T-helper 1 cell treated with Interleukin-12 subunit alpha and Interleukin-12 subunit beta and Interleukin-4 antibody, amounts not matched to agents 30 ng/mL and 1 ng/mL, for 36 hours (primary cell): Measurements from ENCODE around the gene ING5. TPM values are rescaled to one million over a fixed set of nuclear protein-coding genes. Genes with fewer than 3 reads are reported as not detected.
"Not testable (repeated sequence)": the region's sequence is repeated elsewhere in the genome, so short reads cannot be mapped to it uniquely, and the experiment has no call there.

Experiments
- intact Hi-C: fragments of 100-400 bp; cut with micrococcal nuclease; formaldehyde crosslinking; loops from one replicate; pipeline ENCODE4 v1.15.1; 2024
- total RNA-seq: library from RNA; stranded (reverse); gene quantifications from 2 replicates; pipeline ENCODE4 v1.2.3, GENCODE V29; 2022

Gene ING5
- total RNA-seq, result 25.3 and 29.2 TPM in 2 replicates

DNA sequence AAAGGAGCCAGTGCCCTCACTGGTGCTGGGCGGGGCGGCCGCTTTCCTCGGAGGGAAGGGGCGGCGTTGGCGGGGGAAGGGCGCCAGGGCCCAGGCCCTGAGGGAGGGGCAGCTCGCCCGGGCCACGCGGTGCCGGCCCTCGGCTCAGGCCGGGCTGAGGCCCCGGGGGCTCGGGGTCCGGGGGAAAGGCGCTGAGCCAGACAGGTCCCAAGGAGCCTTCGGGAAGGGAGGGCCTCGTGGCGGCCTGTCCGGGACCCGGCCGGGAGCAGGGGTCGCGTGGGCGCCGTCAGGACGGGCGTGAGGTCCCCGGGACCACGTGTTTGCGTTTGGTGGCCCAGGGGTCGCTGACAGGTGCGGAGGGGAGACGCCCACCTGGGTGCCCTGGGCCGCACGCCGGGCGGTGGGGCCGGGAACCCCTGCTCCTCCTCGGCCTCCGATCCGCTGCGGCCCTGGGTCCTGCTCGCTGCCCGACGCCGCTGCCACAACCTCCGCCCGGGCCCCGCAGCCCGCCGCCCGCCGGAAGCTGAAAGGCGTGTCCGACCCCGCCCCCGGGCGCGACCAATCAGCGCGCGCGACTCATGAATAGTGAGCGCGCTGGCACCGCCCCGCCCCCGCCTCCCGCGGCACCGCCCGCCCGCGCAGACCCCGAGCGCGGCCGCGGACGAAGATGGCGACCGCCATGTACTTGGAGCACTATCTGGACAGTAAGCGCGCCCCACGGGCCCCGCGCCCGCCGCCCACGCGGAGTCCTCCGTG, at the start of gene ING5:
Gene ING5 (plus strand): TSS at position 641 of the 756 bp plus-strand sequence. CDS start 27 bp downstream, at position 668.
- intact Hi-C loops, result loop anchor here (1.0 to 5.0 kb wide), 13 partner anchors 15 to 1264 kb away; partner anchors contain the start of genes ATG4B, D2HGDH, DTYMK and DUSP28

DNA sequence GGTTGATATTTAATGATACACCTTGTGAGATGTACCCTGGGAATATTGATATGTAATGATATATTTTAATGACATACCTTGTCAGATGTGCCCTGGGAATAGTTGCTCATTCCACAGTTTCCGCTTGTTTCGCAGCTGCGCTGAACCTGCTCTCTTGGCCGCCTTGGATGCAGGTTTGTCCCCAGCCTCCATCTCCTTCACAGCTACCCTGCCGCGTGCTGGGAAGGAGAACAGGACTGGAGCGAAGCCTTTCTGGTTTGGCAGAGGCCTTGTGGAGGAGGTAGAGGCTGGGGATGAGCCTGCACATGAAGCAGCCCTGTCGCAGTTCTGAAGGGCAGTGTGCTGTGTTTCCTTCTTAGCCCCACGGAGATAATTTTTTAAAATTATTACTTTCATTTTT, 49.7 kb upstream of the ING5 start:
- intact Hi-C loops, result no loop called here

DNA sequence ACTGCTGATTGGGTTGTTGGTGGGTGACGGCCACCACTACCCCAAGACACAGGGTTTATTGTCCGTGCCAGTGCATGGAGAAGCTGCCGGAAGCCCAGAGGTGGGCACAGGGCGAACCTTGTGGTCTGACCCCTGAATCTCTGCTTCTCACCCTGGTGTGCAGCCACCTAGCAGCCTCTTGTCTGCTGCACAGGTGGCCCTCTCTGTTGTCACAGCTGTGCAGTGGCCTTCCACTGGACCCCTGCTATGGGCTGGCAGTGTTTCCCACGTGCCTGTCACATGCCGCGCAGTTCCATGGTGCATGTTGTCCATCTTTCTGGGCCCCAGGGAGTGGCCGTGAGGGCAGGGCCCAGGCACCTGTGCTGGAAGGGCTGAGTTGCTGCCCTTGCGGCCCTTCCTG, 49.1 kb upstream of the ING5 start:
- intact Hi-C loops, result no loop called here

DNA sequence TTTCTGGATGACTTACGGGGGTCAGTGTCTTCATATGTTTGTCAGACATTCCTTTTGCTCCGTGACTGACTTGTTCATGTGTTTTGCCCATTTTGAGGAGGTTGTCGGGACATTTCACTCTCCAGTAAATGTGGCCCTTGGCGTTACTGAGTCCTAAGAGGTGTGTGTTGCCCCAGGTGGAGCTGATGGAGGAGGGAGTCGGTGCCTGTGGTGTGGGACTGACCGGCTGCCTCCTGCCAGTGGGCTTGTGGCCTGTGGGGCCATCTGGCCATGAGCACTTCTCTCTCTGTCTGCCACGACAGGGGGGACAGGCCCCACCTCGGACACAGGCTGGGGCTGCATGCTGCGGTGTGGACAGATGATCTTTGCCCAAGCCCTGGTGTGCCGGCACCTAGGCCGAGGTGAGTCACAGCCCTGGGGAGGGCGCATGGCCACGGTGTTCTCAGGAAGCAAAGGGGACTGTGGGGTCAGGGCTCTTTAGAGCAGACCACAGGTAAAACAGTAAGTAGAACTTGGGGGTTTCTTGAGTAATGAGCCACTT, 48.6 kb upstream of the ING5 start:
- intact Hi-C loops, result no loop called here

DNA sequence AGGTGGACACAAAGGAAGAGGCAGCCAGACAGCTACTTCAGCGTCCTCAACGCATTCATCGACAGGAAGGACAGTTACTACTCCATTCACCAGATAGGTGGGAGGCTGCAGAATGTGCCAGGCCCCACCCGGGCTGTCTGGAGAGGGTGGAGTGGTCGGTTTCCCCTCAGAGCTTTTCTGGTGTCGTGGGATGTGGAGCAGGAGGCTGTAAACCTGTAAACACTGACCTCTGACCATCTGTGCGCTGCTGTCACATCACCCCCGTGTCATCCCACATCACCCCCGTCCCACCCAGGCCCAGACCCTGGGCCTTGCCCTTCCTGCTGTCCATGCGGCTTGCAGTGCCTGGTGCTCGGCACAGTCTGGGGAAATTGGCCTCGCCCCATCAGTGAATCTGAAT, 47.3 kb upstream of the ING5 start:
- intact Hi-C loops, result no loop called here

DNA sequence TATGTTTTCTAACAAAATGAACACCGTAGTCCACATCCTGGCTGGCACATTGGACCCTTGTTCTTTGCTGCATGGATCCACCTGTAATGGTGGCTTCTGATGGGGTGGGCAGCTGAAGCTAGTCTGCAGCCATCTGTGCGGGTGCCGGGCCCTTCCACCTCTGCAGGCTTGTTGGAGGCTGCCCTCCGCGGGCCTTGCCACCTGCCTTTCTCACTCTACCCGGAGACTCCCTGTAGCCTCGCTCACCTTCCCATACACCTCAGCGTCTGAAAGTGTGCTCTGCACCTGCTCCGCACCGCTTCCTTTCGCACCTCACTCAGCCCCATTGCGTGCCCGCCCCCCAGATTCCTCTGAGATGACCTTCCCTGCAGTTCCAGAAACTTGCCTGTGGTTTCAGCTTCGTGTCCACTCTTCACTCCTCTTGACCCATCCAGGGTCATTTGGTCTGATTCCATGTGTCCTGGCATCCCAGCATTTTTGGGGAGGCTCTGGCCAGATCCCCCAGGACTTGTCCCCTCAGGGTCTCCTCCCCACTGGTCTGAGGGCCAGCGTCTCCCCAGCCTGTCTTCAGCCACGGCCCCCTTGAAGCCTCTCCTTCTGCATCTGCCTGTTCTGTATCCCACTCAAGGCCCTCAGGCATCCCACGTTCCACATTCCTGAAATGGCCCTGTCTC, 46.2 kb upstream of the ING5 start:
- intact Hi-C loops, result loop anchor here (5.0 kb wide), 1 partner anchor 808 kb away; no protein-coding TSS in a partner anchor

DNA sequence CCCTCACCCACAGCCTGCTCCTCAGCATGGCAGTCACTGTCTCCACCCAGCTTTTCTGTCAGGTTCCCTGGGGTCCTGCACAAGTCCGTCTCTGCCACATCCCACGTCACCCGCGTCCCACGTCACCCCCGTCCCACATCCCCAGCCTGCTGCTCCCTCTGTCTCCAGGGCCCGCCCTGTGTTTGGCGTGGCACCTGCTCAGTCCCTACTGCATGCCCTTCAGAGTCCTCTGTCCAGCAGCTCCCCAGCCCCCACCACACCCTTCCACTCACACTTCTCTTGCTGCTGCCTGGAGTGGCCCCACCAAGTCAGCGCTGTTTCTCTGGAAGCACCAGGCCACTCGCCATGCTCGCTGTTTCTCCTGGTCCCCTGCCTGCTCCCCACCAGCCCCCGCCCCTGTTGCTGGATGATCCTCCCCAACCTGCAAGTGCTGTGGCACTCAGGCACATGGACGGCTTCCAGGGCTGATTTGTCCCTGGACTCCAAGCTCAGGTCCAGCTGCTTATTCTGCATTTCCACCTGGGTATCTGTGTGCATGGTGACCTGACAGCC, 45.6 kb upstream of the ING5 start:
- intact Hi-C loops, result loop anchor here (5.0 kb wide), 1 partner anchor 809 kb away; no protein-coding TSS in a partner anchor

DNA sequence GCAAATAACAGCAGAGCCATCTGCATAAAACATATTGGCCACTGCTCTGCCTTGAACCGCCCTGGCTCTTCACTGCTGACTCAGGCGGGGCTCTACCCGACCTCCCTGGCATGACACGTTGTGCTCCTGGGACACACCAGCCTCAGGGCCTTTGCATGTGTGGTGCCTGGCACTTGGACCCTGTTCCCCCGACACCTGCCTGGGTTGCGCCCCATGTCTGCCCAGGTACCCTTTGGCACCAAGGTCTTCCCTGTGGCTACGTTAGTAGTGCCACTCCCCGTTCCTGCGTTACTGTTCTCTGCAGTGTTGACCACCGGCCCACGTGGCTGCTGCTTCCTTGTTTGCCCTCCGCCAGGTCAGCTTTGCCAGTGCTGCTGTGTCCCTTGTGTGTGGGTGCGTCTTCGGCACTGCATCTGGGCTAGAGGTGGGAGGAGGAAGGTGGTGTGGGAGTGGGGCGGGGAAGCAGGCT, 44.0 kb upstream of the ING5 start:
- intact Hi-C loops, result loop anchor here (5.0 kb wide), 1 partner anchor 811 kb away; no protein-coding TSS in a partner anchor

DNA sequence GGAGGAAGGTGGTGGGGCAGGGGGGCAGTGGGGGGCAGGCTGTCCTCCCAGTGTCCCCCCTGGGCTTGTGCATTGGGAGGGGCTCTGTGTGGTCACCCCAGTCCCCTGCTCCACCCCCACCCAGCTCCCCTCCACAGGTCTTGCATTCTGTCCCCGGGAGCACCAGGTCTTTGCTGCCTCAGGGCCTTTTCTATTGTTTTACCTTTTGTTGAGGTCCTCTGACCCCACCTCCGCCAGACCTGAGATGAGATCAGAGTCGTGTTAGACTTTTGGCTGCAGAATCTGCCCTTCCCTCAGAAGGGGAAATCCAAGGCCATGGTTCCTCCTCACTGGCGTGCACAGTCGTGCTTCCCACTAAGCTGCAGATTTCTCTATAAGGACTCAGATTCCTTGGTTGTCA, 43.5 kb upstream of the ING5 start:
- intact Hi-C loops, result loop anchor here (5.0 kb wide), 1 partner anchor 811 kb away; no protein-coding TSS in a partner anchor

DNA sequence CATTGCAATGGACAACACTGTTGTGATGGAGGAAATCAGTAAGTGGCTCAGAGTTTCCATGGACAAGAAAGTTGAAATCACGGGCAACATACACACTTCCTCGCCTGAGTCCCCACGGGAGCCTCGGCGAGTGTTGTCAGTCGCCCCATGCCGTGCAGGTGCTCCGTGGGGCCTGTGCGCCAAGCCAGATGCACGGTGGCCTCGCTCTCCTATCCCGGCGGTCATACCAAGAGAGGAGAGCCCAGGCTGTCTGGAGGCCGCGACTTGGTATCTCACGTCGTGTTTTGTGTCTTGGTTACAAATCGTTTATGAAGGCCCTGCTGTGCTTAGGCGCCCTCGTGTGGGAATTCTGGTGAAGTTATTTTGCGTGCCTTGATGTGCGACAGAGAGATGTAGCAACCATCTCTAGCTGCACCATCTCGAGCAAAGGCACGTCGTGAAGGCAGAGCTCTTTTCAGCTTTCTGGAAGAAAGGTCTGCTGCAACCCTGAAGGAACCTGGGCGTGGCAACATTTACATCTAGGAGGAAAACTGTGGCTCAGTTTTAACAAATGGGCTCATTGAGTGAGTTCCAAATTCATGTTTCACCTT, 42.6 kb upstream of the ING5 start:
- intact Hi-C loops, result loop anchor here (5.0 kb wide), 1 partner anchor 812 kb away; no protein-coding TSS in a partner anchor

DNA sequence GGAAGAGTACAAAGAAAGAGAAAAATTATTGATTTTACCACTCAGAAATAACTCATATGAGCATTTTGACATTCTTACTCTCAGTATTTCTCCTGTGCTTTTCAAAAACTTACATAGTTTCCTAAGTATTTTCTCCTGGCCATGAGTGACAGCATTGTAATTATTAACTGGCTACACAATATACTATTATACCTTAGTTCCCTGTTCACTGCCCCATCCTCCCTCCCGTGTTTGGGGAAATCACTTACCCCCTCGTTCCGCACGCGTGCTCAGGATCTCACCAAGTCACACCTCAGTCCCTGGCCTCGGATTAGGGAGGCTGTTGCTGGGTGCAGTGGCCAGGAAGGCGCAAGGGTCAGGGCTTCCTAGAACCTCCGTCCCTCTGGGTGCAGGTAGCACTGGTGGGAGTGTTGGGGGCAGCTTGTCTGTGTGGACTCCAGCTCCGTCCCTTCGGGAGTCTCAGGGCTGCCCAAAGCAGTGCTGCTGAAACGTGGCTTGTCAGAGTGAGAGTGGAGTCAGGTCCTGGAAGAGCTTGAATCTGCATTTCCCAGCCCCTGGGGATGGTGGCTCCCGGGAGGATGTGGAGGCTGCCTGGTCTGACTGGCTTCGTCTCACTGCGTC, 41.1 kb upstream of the ING5 start:
- intact Hi-C loops, result no loop called here

DNA sequence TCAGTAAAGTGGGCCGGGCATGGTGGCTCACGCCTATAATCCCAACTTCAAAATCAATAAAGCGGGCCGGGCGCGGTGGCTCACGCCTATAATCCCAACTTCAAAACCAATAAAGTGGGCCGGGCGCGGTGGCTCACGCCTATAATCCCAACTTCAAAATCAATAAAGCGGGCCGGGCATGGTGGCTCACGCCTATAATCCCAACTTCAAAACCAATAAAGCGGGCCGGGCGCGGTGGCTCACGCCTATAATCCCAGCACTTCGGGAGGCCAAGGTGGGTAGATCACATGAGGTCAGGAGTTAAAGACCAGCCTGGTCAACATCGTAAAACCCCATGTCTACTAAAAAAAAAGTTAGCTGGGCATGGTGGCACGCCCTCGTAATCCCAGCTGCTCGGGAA, 39.1 kb upstream of the ING5 start:
- intact Hi-C loops, result not testable (repeated sequence)

DNA sequence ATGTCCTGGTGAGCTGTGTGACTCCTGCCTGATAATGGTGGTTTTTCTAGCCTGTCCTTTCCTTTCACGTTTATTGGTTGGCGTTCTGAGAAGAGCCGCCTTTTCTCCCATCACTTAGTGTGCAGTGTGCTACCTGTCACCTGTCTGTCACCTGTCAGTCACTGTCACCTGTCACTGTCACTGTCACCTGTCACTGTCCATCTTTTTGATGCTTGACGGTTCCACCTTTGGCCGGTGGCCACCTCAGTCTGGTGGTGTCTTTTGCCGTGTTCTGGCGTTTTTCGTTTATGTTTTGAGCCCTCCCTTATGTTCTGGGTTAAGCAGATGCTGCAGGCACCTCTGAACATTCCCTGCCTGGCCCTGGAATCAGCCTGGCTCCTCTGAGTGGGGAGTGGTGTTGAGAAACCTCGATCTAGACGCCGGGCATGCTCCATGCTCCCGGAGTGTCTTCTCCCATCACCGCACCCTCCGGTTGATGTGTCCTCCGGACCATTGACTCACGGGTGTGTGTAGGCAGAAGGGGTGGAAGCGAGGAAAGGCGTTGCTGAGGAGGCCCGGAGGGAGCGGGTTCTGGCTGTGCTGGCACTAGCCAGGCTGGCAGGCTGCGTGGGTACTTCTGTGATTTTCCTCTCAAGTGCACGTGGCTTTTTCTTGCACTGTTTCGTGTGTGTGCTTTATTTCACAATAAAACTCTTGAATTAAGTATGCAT, 36.0 kb upstream of the ING5 start:
- intact Hi-C loops, result loop anchor here (2.0 kb wide), 1 partner anchor 69 kb away; the partner anchor contains the start of gene D2HGDH

DNA sequence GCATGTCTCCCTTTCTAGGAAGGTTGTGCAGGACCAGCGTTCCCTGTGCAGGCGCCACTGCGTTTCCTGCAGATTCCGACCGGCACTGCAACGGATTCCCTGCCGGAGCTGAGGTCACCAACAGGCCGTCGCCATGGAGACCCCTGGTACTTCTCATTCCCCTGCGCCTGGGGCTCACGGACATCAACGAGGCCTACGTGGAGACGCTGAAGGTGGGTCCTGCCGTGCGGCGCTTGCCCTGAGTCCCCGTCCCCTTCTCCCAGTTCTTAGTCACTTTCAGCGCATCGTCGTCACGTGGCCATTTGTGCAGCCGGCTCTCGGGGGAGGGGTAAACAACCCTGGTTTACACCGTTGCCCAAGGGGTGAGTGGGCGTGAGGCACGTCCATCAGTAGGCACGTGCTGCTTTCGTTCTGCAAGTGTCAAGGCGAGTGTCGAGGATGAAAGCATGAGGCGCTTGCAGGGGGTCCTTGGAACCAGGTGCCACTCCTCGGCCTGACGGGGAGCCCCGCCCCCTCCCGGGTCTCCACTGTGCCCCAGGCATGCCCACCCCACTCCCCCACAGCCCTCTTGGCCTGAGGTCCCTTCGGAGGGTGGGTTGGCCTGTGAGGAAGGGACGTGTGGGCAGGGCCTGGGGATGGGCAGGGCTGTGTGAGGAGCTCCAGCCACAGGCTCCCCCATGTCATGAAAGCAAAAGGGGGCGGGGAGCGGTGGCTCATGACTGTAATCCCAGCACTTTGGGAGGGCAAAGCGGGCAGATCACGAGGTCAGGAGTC, 35.0 kb upstream of the ING5 start:
- intact Hi-C loops, result no loop called here

DNA sequence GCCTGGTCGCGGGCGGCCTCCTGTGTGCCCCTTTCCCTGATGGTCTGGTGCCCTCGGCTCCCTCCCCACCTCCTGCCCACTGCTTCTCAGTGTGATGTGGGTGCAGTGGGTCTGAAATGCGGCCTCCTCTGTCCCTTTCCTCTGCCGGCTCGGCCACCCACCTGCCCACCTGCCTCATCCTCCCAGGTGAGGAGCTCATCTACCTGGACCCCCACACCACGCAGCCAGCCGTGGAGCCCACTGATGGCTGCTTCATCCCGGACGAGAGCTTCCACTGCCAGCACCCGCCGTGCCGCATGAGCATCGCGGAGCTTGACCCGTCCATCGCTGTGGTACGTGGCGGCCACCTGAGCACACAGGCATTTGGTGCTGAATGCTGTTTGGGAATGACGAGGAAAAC, 33.5 kb upstream of the ING5 start:
- intact Hi-C loops, result no loop called here

DNA sequence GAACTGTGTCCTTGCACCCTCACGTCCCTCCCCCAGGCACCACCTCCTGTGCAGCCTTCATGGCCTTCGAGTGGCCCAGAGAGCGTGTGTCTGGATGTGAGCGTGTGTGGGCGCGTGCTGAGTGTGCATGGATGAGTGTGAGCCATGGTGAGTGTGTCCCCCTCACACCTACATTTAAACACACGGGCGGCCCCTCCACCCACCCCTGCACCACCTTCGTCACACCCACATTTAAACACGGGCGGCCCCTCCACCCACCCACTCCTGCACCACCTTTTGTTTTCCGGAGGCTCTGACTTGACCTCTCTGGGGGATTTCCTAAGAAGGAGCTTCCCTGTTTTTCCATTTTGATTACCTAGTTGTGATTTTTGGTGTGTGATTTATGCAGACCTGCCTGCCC, 33.0 kb upstream of the ING5 start:
- intact Hi-C loops, result no loop called here

DNA sequence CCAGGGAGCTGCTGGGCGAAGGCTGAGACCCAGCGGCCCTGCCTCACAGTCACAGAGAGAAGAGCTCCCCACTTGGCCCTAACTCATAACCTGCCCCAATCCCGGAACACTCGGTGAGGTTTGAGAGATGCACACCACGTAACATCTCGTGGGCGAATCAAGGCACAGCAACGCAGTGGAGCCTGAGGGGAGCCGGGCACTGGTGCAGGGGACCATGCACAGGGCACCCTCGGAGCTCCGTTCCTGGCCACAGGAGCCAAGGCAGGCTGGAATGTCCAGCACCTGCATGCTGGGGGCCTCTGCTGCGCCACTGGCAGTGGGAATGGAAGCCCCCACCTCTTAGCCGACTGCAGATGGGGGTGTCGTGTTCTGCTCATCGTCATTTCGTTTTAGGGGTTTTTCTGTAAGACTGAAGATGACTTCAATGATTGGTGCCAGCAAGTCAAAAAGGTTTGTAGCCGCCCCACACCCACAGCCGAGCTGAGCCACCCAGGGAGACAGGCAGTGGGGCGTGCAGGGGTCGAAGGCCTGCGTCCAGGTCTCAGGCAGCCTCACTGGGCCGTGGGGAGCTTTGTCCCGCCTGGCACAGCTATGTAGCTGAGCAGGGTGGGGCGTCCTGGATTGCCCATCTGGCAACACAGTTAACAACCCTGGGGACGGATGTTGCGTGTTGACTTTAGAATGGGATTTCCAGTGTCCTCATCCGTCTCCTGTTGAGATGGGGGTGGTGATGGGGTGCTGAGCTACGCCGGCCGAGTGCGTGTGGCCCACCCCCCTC, 31.3 kb upstream of the ING5 start:
- intact Hi-C loops, result no loop called here

DNA sequence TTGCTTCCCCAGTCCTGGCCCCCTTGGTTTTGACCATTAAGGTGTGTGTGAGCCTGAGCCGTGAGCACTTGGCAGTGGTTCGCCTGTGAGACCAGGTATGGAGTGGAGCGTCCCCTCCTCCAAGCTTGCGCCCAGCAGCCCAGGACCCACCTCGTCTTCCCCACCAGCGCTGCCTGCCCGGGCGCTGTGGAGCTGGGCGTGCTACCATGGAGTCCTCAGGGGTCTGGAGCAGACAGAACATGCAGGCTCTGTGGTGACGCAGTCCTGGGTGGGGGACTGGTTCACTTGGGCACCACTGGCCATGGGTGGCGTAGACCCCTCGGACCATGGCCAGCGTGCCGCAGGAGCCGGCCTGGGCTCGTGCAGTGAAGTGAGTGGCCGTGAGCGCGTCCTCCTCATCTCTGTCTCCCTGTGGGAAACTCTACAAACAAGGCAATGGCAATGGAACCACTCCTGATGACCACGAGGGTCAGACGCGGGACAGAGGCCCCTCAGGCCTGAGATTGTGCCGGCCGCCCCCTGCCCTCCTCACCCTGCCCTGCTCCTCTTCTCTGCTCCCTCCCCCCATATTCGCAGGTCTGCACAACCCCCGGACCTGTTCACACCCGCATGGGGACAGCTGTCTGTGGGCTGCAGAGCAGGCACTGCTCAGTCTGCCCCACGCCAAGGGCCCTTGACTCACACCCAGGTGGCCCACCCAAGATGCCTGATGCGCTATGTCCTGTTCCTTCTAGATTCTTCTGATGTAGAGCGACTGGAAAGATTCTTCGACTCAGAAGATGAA, 30.2 kb upstream of the ING5 start:
- intact Hi-C loops, result no loop called here
